Peyer's patch (tissue), 4 donors: ENCODE results near the gene DYNLT2B. TPM values are rescaled to one million over a fixed set of nuclear protein-coding genes. Genes with fewer than 3 reads are reported as not detected.

Experiments
- DNase-seq, 3 donors: peaks; one replicate each; pipeline ENCODE4 v3.0.0-alpha.2; 2017 to 2019
- H3K27ac ChIP-seq, 4 donors: fragments of 200-600 bp; sonication (generic); one replicate each; pipeline ENCODE4 v1.5.1; 2016 to 2019
- H3K27me3 ChIP-seq, 2 donors: fragments of 200-600 bp; sonication (generic); one replicate each; pipeline ENCODE4 v1.5.1; 2019
- H3K36me3 ChIP-seq, 3 donors: fragments of 200-600 bp; sonication (generic); one replicate each; pipeline ENCODE4 v1.5.1; 2016 to 2019
- H3K4me1 ChIP-seq, 4 donors: fragments of 200-600 bp; sonication (generic); one replicate each; pipeline ENCODE4 v1.5.1; 2016 to 2019
- H3K4me3 ChIP-seq, 4 donors: fragments of 200-600 bp; sonication (generic); 1 replicate in 3 of 4; 2 replicates in 1 of 4; pipeline ENCODE4 v1.5.1; 2016 to 2019; ENCODE audit warnings: mild to moderate bottlenecking in 1 of 4
- H3K9me3 ChIP-seq, 4 donors: fragments of 200-600 bp; sonication (generic); one replicate each; pipeline ENCODE4 v1.5.1; 2016 to 2019; ENCODE audit warnings: mild to moderate bottlenecking in 1 of 4
- CTCF ChIP-seq, 6 experiments: fragments of 450-650 bp in 4 of 6; fragments of 200-600 bp in 2 of 6; sonication (generic) in 1 of 6; IDR thresholded peaks; one replicate each; pipeline ENCODE4 v1.5.1; 2017 to 2019; ENCODE audit warnings: antibody characterized with exemption in 6 of 6, mild to moderate bottlenecking in 3 of 6, moderate library complexity in 1 of 6
- POLR2A ChIP-seq, 2 donors: fragments of 450-650 bp; IDR thresholded peaks; one replicate each; pipeline ENCODE4 v1.5.1; 2017; ENCODE audit warnings: antibody characterized with exemption in 2 of 2, mild to moderate bottlenecking in 2 of 2, moderate library complexity in 2 of 2
- small RNA-seq, 2 donors: library from RNA; depleted of rRNA; stranded (forward); fragments of <200 nt; gene quantifications; one replicate each; pipeline ENCODE3, GENCODE V24; 2016
- total RNA-seq, 4 donors: library from RNA; depleted of rRNA; stranded (reverse); fragments of >200 nt; gene quantifications; one replicate each; pipeline ENCODE4 v1.1.0, GENCODE V29; 2016

The DYNLT2B gene
- total RNA-seq, 4 donors from 2014 or later, result 2.3 to 6.0 TPM; not detected in 2

GRCh38 chr3:196241704-196242103 is 76.3 kb downstream of the DYNLT2B start:
- H3K4me1 ChIP-seq, result no peaks in the 10 kb centered on the region

More at GRCh38 chr3:196241704-196242103, 76.3 kb downstream of the DYNLT2B start:
- no peak overlapping the region for H3K27ac ChIP-seq
- H3K36me3 ChIP-seq, result peaks cover 0 to 85% (median 3%) of the 10 kb centered on the region in 3 donors
- H3K27me3 ChIP-seq, result no peaks in the 10 kb centered on the region
- H3K9me3 ChIP-seq, result no peaks in the 10 kb centered on the region
- DNase-seq, result no peak
- TF ChIP-seq CTCF (IDR thresholded peaks at IDR 0.05), result no peak
- no peak for TF ChIP-seq POLR2A (IDR thresholded peaks at IDR 0.05)
- H3K4me3 ChIP-seq, result no peak overlapping the region

Small RNA genes lying within 50 kb of the gene (small RNA-seq; reads per million reads assigned to genes)
- gene AC069257.2 (0 reads per million in 2 donors), gene RNU6-910P (0 reads per million in 2 donors)

Other genes with a start within 250 kb of the DYNLT2B start
- gene TFRC, start 236.2 kb downstream of the DYNLT2B start, total RNA-seq, result 100 to 1,000 TPM; 102 to 200 (median 126) TPM
- not detected for gene ZDHHC19, start 106.8 kb downstream of the DYNLT2B start, total RNA-seq
- gene SLC51A, start 101.7 kb downstream of the DYNLT2B start, total RNA-seq, result 100 to 1,000 TPM in 3 of 4 donors, 10 to 100 TPM in 1; 25.6 to 284 (median 204) TPM
- 100 to 1,000 TPM; 168 to 211 (median 177) TPM for gene PCYT1A, start 30.5 kb downstream of the DYNLT2B start, total RNA-seq
- not detected for gene TM4SF19, start 20.1 kb upstream of the DYNLT2B start, total RNA-seq
- gene UBXN7, start 114.2 kb upstream of the DYNLT2B start, total RNA-seq, result 10 to 100 TPM; 12.3 to 64.4 (median 22.7) TPM
- 10 to 100 TPM; 13.3 to 56.1 (median 18.3) TPM for gene RNF168, start 185.5 kb upstream of the DYNLT2B start, total RNA-seq
- not detected for gene SMCO1, start 197.1 kb upstream of the DYNLT2B start, total RNA-seq